ENCODE data around the gene CAD. TPM values are rescaled to one million over a fixed set of nuclear protein-coding genes. Genes with fewer than 3 reads are reported as not detected.

The CAD gene
- total and polyA plus RNA-seq, 9 of the 15 experiments (the other 6 are each of a cell fraction or from before 2014, with no cell fraction given): 7.5 to 126 (median 33.7) TPM

- no peak for TF ChIP-seq HOXB6 (CRISPR knock-in tag; IDR thresholded peaks at IDR 0.05; ENCODE audit: borderline replicate concordance)
- no peak for TF ChIP-seq FOS (IDR thresholded peaks at IDR 0.05; ENCODE audit: extremely low read depth, insufficient read length)
- TF ChIP-seq MYBL2 (IDR thresholded peaks at IDR 0.05; ENCODE audit: low read depth): no peak
- no peak for TF ChIP-seq MYBL2 (CRISPR knock-in tag; IDR thresholded peaks at IDR 0.05; ENCODE audit: borderline replicate concordance)
- no peak for TF ChIP-seq ETV6 (IDR thresholded peaks at IDR 0.05; ENCODE audit: borderline replicate concordance in 1 of 2, low read depth in 2 of 2, low read length in 1 of 2)
- no peak for TF ChIP-seq ETV6 (CRISPR knock-in tag; IDR thresholded peaks at IDR 0.05; ENCODE audit: borderline replicate concordance)
- no peak for TF ChIP-seq HNRNPL (IDR thresholded peaks at IDR 0.05; ENCODE audit: low read depth, low read length)
- TF ChIP-seq ZNF277 (CRISPR knock-in tag; IDR thresholded peaks at IDR 0.05; ENCODE audit: borderline replicate concordance): no peak
- TF ChIP-seq REST (IDR thresholded peaks at IDR 0.05; ENCODE audit: borderline replicate concordance): no peak
- no peak for TF ChIP-seq REST (CRISPR knock-in tag; IDR thresholded peaks at IDR 0.05; ENCODE audit: low read depth)
- TF ChIP-seq POLR2A (conservative IDR thresholded peaks at IDR 0.05): no peak
- TF ChIP-seq CREM (IDR thresholded peaks at IDR 0.05; ENCODE audit: low read depth): 0 out of 2 replicates have a peak, but pooled peaks have one; percentile 29
- no peak for TF ChIP-seq RBFOX2 (IDR thresholded peaks at IDR 0.05; ENCODE audit: low read depth, low read length)
- TF ChIP-seq GATAD2A (IDR thresholded peaks at IDR 0.05): no peak
- no peak for TF ChIP-seq E2F4 (CRISPR knock-in tag; IDR thresholded peaks at IDR 0.05; ENCODE audit: low read depth)
- no peak for TF ChIP-seq ZNF133 (CRISPR knock-in tag; IDR thresholded peaks at IDR 0.05)
- TF ChIP-seq SREBF2 (CRISPR knock-in tag; IDR thresholded peaks at IDR 0.05): no peak
Observed at GRCh38 chr2:27271631-27272340, 54.6 kb downstream of the CAD start (continued).
